DMS153 treated with DMSO at 0.1 percent for 48 hours (cell line): Measurements from ENCODE around the gene RTN4R.
A peak's percentile ranks its signal among the peaks of the same experiment; 100 is the strongest.

ENCODE experiments used
- DNase-seq: peaks from one replicate; lab custom pipeline; 2025; ENCODE audit not compliant: unreplicated experiment; lab: John Stamatoyannopoulos, UW

RTN4R gene

GRCh38 chr22:20218987-20219386 is 49.1 kb downstream of the RTN4R start:
- DNase-seq = no peak

- DNase-seq = no peak
Measured at GRCh38 chr22:20218326-20218872, 49.7 kb downstream of the RTN4R start.

- DNase-seq = no peak
Measured at GRCh38 chr22:20217563-20217962, 50.6 kb downstream of the RTN4R start.

DNA sequence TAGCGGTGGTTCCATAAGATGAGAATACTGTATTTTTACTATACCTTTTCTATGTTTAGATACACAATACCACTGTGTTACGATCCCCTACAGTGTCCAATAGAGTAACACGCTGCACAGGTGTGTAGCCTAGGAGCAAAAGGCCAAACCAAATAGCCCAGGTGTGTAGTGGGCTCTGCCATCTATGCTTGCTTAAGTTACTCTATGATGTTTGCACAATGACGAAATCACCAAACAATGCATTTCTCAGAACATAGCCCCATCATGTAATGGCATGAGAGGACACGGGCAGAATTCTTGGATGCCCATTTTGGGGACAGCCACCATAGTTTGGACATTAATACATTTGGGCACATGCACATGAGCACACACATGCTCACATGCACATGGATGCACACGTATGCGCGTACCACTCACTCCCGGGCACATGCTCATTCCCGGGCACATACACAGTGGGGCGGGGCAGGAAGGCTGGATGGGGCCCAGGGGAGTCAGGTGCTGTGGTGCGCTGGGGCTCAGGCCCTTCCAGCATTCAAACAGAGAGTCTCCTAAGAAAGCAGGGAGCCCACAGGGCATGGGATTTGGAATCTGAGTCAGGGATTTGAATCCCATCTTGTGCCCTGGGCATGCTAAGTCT is 51.1 kb downstream of the RTN4R start:
- no peak for DNase-seq

- DNase-seq = no peak
Measured at GRCh38 chr22:20215742-20216141, 52.4 kb downstream of the RTN4R start.

DNA sequence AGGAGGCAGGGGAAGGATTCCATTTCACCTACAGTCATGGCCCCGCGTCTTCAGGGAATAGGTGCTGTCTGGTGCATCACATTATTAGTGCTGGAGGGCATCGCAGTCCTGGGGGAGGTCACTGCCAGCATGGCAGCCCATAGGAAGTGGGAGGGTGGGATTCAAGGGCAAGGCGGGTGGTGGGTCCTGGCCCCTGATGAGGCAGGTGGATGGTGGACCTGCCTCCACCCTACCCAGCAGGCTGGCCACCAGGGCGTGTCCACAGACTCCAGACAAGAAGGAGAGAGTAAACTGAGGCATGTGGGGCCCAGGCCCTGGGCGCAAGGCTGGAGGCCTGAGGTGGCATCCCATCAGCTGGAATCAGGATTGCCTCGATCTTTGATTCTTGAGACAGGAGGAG is 53.3 kb downstream of the RTN4R start:
- DNase-seq = no peak

DNA sequence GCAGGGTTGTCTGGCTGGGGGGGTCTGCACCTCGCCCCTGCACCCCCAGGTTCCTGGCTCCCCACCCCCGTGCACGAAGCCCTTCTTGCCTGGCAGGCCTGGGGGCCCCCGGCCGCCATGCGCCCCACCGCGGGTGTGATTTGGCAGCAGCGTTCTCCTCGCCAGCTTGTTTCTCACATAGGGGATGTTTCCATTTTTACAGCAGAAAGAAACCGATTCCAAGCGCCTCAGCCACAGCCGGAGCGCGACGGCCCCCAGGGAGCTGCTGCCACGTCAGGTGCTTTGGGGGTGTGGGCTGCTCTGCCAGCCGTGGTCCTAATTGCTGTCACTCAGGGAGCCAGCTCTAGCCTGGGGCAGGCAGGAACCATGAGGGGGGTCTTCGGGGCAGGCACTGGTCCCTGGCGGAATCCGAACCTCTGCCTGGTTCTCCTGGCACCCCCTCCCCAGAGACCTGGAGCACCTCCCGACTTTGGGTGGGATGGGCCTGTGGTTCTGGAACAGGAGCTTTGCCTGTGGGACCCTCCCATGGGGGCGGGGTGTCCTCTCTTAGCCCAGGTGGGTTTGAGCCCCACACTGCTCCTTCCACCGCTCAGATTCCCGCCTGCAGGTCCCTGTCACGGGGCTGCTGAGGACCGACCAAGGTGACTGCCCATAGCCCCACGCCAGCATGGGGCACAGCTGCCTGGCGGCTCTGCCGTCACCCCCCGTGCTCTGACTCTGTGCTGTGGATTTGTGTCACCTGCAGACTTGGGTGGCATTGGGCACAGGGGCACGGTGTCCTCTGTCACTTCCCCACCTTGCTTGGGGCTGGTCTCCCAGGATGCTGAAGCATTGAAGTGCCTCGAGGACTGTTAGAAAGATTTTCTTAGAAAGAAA is 54.0 kb downstream of the RTN4R start:
- DNase-seq = no peak

GRCh38 chr22:20212754-20213699 is 55.1 kb downstream of the RTN4R start:
- no peak for DNase-seq

GRCh38 chr22:20211997-20212753 is 55.9 kb downstream of the RTN4R start:
- peak; percentile 77 for DNase-seq

DNA sequence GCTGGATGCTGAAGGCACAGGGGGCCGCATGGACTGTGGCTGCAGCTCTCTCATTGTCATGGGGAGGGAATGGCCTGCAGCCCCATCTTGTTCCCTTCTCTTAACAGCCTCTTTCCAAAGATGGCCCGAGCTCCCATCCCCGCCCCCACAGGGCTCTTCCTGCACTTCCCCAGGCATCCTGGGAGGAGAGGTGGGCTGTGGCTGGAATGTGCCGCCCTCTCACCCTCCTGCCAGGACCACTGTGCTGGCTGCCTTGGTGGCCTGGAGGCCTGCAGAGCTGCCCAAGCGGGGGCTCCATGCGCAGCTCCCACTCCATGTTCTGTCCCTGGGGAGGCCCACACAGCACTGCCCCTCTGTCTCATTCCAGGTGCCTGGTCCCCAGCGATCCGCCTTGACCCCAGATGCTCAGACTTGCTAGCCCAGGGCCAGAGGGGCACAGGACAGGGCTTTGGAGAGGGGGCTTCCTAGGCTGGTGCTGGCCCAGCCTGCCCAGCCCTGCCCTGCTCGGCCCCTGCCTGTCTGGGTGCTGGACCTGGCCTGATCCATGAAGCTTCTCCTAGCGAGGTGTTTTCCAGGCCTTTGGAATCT is 56.6 kb downstream of the RTN4R start:
- DNase-seq = no peak

GRCh38 chr22:20210473-20211059 is 57.6 kb downstream of the RTN4R start:
- DNase-seq = no peak

DNA sequence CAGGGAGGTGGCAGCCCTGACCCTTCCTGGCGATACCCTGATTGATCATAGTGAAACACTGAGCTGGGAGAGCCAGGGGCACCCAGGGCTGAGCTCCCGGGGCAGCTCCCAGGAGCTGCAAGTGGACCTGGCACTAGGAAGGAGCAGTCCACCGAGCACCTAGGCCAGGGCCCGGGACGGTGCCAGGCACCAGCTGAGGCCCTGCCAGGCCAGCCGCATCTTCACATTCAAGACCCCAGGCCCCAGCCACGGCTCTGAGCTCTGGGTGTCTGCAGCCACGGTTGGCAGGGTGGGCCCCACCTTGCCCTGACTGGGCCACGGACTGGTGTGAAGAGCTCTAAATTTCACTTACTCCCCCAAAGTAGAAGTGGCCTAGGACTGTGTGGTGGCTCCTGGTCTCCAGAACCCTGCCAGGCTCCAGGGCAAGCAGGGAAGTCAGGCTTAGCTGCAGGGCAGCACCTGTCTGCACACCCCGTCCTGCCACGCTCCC is 58.3 kb downstream of the RTN4R start:
- no peak for DNase-seq

GRCh38 chr22:20208713-20209310 is 59.3 kb downstream of the RTN4R start:
- DNase-seq = no peak

DNA sequence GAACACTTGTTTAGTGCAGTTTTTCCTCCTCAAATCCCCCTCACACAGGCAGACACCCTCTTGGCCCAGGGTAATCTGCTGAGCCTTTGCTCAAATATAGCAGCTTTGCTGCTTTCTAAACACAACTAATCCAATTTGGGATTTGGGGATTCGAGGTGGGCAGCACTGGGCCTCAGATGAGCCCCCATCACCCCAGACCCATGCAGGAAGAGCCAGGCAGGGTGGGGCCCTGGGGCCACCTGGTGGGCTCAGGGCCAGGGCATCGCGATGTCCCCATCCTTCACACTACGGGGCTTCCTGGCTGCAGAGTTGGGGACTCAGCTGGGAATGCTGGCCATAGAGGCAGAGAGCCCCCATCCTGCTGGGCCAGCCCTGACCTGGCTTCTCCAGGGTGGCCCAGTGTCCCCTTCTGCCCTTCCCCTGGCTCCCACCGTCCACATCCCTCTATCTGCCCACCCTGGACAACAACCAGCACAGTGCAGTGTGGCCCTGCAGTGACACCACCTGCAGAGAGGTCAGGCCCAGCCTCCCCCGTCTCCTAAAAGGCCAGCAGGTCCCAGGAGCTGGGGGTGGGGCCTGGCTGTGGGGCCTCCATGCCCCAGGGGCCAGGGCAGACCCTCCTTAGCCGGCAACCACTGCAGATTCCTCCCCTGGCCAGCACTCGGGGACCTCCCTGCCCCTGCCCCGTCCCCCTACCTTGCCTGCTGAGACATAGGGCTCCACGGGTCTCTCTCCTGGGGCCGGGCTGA is 60.7 kb downstream of the RTN4R start:
- DNase-seq = no peak

- no peak for DNase-seq
Measured at GRCh38 chr22:20206709-20207215, 61.4 kb downstream of the RTN4R start.

DNA sequence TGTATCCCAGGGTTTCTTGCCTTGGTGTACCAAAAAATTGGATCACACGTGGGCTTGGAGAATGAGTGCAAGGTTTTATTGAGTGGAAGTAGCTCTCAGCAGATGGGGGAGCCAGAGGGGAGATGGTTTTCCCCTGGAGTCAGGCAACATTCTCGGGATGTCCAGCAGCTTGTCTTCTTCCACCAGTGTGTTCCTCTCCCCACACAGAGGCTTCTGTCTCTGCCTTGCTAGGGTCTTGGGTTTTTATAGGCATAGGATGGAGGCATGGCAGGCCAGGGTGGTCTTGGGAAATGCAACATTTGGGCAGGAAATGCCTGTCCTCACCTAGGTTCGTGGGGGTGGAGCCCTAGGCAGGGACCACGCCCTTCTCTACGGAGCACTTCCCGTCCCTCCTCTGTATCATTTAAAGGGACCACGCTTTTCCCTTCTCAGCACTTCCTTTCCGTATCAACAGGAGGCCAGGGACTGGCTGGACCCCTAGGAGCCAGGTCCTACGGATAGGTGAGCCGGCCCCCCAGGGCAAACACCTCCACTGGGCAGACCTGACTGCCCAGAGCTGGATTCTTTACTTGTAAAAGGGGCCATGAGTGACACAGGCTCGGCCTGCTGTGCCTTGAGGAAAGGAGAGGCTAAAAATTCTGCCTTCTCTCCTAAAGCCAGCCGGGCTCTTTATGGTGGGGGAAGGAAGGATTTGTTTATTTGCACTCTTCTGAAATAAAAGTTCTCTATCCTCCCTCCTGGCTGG is 62.0 kb downstream of the RTN4R start:
- peak; percentile 64 for DNase-seq

- no peak for DNase-seq
Measured at GRCh38 chr22:20205464-20205963, 62.6 kb downstream of the RTN4R start.
